GM21619 (cell line): ENCODE measurements around the gene FAM216B.
"Not testable (repeated sequence)": the region's sequence is repeated elsewhere in the genome, so short reads cannot be mapped to it uniquely, and the experiment has no call there.

Source experiments
- ATAC-seq: cut with Tn5 transposase; IDR thresholded peaks from one replicate; pipeline ENCODE4 v1.9.1; 2021; ENCODE audit not compliant: unreplicated experiment

FAM216B gene

DNA sequence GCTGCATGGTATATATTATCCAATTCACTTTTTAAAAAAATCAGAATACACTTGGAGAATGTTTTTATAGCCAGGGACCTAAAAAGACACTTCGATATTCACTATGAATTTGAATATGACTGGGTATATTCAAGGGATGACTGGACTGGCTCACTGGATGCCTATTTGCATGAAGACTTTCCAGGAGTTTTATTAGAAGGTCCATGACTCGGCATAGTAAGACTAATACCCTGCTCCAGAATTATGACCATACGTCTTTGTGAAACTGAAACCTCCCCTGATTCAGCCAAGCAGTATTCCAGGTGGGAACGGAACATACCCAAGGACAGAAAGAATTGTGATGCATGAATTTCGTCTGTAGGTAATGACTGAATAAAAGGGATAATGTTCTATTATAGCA is 3.9 kb upstream of the FAM216B start:
- ATAC-seq = no peak

DNA sequence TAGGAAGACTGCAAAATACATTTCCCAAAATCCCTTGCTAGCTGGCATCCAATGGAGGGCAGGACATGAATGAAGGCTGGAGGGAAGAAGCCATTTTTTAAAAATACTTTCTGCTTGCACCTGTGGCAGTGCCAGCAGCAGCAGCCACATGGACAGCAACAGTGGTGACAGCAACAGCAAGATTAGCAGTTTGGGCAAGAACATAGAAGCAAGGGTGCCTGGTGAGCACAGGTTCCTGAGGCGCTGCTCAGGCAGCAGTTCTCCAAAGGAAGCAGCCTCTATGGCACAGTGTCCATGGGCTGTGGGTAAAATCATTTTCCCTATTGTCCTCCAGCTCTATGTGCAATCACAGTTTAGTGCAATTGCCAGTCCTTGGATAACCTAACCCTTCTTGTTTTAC is 1.3 kb upstream of the FAM216B start:
- ATAC-seq = no peak

DNA sequence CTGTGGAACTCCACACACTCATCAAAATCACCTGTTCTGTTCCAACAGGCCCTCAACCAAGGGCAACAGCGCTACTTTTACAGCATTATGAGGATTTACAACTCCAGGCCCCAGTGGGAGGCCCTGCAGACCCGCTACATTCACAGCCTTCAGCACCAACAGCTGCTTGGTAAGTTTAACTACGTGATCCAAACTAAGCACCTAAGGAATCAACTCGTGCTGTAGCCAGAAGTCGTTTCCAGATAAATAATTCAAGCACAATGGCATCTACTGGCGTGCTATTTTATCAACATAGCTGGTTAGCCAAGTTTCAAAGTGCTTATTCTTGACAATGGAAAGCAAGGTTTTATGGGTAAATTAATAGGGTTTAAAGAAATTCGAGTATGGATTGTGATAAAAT is 5.3 kb downstream of the FAM216B start:
- no peak for ATAC-seq

DNA sequence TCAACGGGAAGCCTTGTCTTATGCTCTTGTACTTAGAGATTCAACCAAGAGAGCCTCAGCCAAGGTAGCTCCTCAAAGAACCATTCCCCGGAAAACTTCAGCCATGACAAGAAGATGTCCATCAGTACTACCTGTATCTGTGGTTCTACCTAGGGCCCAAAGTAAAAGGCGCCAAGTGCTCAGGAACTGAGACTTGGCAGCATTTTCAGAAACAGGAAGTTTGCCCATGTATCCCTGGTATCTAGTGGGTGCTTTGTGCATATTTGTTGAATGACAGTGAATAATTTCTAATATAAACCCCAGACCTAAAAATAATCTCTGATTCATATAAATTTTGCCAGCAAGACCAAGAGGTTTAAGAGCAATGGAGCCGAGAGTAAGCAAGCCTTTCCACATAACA is 7.2 kb downstream of the FAM216B start:
- ATAC-seq = no peak

DNA sequence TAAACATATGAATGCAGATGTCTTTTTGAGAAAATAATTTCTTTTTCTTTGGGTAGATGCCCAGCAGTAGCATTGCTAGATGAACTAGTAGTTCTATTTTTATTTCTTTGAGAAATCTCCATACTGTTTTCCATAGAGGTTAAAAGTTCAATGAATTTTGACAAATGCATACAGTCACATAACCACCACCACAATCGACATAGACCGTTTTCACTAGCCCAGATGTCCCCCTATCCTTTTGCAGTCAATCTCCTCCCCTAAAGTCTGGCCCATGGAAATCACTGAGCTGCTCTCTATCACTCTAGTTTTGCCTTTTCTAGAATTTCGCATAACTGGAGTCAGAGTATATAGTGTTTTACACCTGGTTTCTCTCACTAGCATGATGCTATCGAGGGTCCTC is 10.8 kb downstream of the FAM216B start:
- no peak for ATAC-seq

DNA sequence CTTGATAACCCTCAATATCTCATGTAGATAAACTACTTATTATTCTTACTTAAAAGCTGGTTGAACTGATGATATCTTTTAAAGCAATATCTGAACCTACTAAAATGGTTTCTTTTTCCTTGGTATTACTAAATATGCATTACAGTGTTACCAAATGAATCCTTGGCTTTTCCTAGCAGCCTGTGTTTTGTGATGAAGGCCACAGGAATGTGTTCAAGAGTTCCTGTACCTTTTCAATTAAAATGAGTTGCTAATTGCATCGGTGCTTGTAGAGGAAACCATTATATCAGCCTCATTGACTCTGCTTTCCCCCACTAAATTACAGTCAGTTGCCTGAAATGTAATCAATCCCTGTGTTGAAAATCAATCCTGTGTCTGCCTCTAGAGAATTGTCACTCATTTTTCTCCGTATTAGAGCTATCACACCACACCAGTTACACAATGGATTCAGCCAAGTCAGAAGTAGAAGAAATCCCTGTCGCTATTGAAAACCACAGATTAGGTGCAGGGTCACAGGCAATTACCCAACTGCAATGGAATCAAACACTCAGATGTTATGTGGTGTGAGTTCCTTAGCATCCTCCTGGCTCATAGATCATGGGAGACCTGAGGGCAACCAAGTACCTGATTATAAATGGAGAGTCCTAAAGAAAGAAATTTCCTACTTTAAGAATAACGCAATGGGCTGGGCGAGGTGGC is 13.3 kb downstream of the FAM216B start:
- ATAC-seq = no peak

DNA sequence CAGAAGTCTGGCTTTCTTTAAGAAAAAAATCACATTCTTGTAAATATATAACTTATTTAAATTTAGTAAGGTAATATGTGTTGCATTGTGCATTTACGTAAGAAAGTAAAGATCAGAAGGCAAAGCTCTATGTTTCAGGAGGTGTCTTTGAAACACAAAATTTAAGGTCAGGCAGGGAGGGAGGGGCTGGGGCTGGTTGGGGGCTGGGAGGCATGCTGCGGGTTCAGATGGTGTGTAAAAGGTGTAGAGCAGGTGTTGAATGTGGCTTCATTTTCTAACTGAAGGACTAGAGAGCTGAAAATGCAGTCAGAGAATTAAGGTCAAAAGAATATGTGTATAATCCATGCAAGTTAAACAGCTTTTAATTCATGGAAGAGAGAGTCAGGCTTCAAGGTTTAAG is 14.3 kb downstream of the FAM216B start:
- ATAC-seq = no peak

DNA sequence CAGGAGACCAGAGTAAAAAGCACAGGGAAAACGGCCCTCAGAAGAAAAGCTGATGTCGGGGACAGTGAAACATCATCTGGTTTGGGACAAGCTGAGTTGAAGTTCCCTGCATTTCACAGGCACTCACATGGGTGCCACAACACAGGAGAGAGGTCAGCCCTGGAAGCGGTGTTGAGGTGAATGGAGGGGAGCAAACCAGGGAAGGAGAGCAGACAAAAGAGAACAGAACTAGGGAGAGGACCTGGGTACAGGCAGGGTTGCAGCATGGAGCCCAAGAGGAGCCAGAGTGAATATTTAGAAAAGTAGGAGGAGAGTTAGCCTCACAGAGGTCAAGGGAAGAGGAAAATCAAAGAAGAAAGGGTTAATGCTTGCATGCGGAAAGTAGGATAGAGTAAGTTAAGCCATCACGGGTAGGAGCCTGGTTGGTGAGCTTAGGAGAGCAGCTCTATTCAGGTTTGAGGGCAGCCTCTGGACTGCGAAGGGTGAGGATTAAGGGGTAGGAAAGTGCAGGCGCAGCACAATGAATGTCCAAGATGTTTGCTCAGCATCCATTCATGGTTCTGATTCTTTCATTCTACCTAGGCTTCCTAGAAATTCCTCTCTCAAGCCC is 15.5 kb downstream of the FAM216B start:
- ATAC-seq = no peak

DNA sequence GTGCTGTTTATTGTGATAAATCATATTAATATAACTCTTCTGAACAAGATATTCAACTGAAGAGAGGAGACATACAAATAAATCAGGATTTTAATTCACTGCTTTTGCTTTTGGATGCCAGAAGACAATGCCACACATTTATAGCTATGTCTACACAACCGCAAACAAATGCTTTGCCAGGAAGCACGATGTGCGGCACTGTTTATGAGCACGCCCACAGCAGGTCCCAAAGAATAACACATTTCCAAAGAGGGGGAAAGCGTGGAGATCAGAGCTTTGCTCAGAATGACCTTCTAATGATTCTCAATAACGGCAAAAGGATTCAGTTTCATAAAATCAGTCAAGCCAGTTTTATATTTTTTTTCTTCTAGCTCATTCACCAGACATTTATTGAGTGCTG is 16.7 kb downstream of the FAM216B start:
- ATAC-seq = no peak

DNA sequence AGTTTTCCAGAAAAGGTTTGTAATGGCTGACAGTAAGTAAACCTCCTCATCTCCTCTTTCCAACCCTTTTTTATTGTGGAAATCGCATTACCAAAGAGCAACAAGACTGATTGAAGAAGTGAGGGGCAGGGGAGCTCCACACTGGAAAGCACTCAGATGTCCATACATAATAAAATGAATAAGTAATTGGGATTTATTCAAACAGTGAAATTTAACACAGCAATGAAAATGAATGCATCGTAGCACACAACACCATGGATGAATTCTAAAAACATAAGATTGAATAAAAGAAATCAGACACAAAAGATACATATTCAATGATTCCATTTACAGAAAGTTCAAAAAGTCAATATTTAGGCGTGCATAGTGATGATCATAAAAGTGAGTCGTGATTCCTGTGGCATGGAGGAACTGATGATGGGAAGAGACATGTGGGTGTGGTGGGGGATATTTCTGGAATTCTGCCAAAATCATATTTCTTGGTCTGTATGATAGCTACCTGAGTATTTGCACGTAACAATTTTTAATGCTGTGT is 18.8 kb downstream of the FAM216B start:
- no peak for ATAC-seq

DNA sequence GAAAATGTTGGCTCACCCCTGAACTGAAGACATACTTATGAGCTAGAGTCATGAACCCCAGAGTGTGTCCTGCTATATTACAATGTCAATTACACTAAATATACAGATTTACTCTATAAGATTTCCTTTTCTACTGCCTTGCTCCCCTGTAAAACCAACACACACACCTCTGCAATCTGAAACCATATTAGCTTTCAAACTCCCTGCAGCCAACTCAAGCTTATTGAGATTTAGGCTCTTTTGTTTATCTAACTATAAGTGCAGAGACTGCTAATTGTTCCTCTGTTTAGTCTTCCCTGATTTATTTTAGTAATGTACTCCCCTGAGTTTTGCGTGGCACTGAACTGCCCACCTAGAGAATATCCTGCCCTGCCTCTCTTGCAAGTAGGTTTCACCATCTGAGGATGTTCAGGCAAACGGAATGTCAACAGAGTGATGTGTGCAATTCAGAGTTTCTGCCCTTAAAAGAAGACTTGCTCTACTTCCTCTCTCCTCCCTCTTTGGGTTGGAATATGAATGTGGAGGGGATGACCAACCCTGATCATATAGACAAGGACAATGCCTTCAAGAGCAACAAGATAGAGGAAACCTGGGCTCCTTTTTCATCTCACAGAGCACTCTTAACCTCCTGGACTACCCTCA is 22.3 kb downstream of the FAM216B start:
- peak; percentile 8 for ATAC-seq

DNA sequence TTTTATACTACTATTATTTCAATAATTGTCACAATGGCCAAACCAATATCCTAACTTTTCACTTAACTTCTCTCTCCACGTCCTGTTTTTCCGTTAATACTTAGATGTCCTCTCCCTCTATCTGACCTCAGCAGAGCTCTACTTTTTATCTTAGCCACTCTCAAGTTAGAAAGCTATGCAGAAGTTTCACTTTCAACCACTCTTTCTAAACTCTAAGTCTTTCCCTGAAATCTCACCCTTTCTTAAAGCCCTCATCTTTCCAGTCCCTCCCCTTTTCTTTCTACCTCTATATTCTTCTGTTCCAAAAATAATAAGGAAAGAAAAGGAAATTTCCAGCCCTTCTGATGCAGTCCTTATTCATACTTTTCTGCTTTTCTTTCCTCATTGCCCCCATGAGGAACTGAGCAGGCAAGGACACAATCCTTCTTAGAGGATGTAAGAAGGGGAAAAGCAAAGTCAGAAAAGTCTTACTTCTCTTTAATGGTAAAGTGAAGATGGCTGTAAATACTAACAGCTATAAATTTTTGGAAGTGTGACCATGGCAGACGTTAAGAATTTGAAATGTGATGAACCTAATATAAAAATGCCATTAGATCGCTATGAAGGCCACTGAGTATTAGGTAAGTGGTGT is 23.0 kb downstream of the FAM216B start:
- peak; percentile 71 for ATAC-seq

DNA sequence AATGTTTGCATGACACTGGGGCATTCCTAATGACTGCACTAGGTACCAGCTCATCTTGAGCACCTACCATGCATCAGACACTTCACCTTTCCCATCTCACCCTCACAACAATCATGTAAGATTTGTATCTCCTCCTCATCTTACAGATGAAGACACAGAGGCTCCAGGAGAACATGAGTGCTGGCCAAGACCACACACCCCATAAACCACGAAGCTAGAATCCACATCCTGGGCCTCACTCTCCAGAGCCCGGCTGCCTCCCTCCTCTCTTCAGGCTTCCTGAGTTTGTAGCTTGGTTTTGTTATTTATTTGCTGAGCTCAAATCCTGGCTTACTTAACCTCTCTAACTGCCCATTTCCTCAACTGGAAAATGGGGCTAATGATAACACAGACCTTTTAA is 25.9 kb downstream of the FAM216B start:
- no peak for ATAC-seq

DNA sequence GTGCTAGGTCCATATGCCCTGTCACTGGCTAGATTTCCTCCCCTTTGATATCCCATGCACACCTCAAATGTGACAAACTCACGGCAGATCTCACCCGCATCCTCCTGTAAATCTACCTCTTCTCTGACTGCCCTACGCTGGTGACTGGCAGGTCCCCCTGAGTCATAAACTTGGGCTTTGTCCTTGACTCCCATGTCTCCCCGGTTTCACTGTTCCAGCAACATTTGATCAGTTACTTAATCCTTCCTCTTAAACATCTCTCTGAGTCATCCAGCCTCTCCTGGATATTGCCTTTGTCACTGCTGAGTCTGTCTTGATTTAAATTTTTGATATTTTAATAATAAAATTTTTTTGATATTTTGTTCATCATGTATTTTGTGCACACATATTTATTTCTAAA is 26.5 kb downstream of the FAM216B start:
- ATAC-seq = no peak

DNA sequence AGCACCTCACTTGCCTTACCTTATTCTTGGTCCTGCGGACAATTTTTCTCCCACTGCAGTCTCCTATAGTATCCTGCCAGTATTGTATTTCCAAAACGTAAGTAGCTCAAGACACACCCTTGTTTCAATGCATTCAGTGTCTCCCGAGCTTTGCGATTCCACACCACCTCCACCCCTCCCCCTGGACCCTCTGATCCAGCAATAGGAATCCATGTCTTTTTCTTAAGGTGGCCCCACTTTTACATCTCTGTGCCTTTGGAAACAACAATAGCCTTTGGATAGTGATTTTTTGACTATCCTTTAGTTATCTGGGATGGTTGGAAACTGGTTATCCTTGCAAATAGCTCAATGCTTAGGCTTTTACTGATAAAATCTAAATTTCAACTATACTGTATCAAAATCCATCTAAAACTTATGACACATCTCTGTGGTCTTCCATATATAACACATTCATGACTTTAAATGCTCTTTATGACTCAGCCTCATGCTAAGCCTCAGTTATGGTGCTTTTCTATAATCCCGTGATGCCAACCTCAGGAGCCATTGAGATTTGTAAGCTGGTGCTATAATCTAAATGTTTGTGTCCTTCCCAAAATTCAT is 27.1 kb downstream of the FAM216B start:
- no peak for ATAC-seq

DNA sequence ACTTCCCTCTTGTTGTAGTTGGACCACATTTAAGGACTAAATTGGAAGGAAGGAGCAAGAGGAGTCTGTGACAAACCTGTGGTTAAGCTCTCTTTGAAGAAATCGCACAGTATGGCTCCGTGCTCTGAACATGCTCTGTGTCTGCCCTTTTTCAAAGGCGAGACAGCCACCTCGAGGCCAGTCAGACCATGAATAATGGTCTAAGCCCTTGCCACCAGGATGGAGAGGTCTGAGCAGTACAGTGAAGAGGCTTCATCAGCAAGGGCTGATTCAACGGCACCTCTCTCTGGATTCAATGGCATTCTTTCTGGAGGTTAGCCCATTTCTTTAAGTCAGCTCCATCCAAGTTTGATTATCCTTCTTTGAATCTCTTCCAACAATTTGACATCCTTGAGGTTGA is 30.9 kb downstream of the FAM216B start:
- no peak for ATAC-seq

DNA sequence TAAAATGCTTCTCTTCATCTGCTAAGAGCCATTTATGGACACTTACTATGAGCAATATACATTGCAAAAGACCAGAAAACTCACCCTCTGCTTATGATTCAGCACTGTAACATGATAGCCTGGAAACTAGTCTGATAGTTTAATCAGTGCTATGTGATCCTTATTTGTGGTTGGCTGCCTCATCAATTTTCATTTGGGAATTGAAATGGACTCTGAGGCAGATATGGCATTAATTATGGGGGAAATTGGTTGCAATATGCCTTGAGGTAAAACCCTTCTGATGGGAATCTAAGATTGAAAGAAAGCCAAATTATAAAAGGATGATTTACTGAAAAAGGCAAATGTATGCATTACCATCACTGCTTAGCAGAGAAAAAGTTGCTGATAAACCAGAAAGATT is 33.5 kb downstream of the FAM216B start:
- ATAC-seq = no peak

DNA sequence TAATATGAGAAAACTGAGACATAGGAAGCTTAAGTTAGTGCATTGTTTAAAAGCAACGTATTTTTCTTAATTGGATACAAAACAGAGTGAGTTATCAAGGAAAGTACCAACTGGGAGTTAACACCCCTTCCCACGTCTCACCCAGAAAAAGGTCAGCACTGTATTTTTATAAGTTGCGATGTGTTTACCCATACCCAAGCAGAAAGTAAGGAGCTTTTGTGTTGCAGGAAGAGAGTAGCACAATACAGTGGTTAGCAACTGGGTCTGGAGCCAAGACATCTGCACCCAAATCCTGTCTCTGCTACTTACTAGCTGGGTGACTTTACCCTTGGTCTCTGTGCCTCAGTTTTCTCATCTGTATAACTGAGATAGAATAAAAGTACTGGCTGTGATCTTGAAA is 34.3 kb downstream of the FAM216B start:
- no peak for ATAC-seq

DNA sequence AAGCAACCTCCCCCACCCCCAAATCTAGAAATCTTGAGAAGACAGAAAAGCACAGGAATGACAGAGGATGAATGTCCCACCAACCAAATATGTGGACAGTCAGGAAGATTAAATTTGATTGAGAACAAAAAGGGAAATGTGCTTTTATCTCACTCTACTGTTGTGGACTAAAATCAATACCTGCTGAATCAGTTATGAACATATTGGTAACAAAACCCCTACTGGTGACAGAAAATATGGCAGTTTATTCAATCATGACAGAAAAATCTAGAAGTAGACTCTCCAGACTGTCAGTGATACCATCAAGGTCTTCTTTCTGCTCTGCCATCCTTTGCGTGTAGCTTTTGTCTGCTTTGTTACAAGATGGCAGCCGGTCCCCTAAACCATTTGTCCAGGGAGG is 35.2 kb downstream of the FAM216B start:
- ATAC-seq = no peak

DNA sequence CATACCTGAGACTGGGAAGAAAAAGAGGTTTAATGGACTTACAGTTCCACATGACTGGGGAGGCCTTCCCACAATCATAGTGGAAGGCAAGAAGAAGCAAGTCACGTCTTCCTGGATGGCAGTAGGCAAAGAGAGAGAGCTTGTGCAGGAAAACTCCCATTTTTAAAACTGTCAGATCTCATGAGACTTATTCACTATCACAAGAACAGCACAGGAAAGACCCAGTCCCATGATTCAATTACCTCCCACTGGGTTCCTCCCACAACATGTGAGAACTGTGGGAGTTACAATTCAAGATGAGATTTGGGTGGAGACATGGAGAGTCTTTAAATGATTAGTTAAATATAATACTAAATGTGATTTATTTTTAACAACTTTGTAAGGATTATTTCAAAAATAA is 38.3 kb downstream of the FAM216B start:
- not testable (repeated sequence) for ATAC-seq

DNA sequence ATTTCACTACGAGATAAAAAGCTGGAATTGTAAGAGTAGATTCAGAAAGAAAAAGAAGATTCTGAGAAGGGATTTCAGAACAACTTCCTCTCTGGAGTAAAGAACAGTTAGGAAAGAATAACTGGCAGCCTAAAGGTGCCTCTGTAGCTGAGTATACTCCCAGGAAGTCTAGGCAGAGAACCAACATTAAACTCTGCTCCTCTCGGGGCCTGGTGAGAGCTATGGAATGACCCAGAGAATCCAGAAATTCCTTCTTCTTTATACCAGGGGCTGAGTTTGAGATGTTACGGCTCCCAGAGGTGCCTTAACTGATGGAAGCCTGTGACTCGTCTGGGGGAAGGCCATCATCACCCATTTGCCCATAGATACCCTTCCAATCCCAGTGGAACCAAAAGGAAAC is 39.1 kb downstream of the FAM216B start:
- ATAC-seq = no peak
